Duodenal mucosa (tissue), 2 donors: ENCODE data around the gene SPATA32.
"Not testable (repeated sequence)": the region's sequence is repeated elsewhere in the genome, so short reads cannot be mapped to it uniquely, and the experiment has no call there.

Experiments used
- H3K27ac ChIP-seq: one replicate; pipeline ENCODE4 v1.7.0; 2013; ENCODE audit warnings: low read depth, low read length
- H3K27me3 ChIP-seq, 2 donors: one replicate each; pipeline ENCODE4 v1.7.0; 2013; ENCODE audit warnings: low read length in 2 of 2, control low read depth in 1 of 2; ENCODE audit not compliant: insufficient read depth in 2 of 2, control insufficient read depth in 1 of 2
- H3K36me3 ChIP-seq, 2 donors: one replicate each; pipeline ENCODE4 v1.7.0; 2013; ENCODE audit warnings: low read length in 2 of 2, control low read depth in 1 of 2; ENCODE audit not compliant: insufficient read depth in 2 of 2, control insufficient read depth in 1 of 2
- H3K4me1 ChIP-seq, 2 donors: one replicate each; pipeline ENCODE4 v1.7.0; 2013; ENCODE audit warnings: low read length in 2 of 2, control low read depth in 1 of 2; ENCODE audit not compliant: insufficient read depth in 2 of 2, control insufficient read depth in 1 of 2
- H3K4me3 ChIP-seq, 2 donors: one replicate each; pipeline ENCODE4 v1.7.0; 2013; ENCODE audit warnings: low read length in 2 of 2, low read depth in 1 of 2
- H3K9ac ChIP-seq, 2 donors: one replicate each; pipeline ENCODE4 v1.7.0; 2013; ENCODE audit warnings: low read length in 2 of 2, low read depth in 1 of 2
- H3K9me3 ChIP-seq, 2 donors: one replicate each; pipeline ENCODE4 v1.7.0; 2013; ENCODE audit warnings: low read length in 2 of 2, control low read depth in 1 of 2; ENCODE audit not compliant: control insufficient read depth in 1 of 2

SPATA32 gene

GRCh38 chr17:45305530-45306087 is 43.7 kb upstream of the SPATA32 start:
- no peak overlapping the region for H3K4me3 ChIP-seq
- H3K9ac ChIP-seq, result no peak overlapping the region
- no peak overlapping the region for H3K27ac ChIP-seq
- no peaks in the 10 kb centered on the region for H3K9me3 ChIP-seq
- no peaks in the 10 kb centered on the region for H3K27me3 ChIP-seq
- peaks cover 55 to 85% of the 10 kb centered on the region in 2 donors for H3K4me1 ChIP-seq
- H3K36me3 ChIP-seq, result peaks cover 0 to 4% of the 10 kb centered on the region in 2 donors

GRCh38 chr17:45302649-45303173 is 40.8 kb upstream of the SPATA32 start:
- H3K4me1 ChIP-seq, result peaks cover 56 to 73% of the 10 kb centered on the region in 2 donors
- peak overlapping the region in 1 of 2 donors; percentile 29 for H3K9ac ChIP-seq
- peaks cover 4 to 7% of the 10 kb centered on the region in 2 donors for H3K36me3 ChIP-seq
- H3K27ac ChIP-seq, result peak overlapping the region; percentile 52
- H3K4me3 ChIP-seq, result peak overlapping the region in 1 of 2 donors; percentile 38
- no peaks in the 10 kb centered on the region for H3K9me3 ChIP-seq
- H3K27me3 ChIP-seq, result no peaks in the 10 kb centered on the region

- not testable (repeated sequence) for H3K4me3 ChIP-seq, H3K36me3 ChIP-seq, H3K27ac ChIP-seq, H3K9me3 ChIP-seq, H3K27me3 ChIP-seq, H3K9ac ChIP-seq
- H3K4me1 ChIP-seq, result peaks cover 54 to 70% of the 10 kb centered on the region in 2 donors
Observed at GRCh38 chr17:45302220-45302619, 40.3 kb upstream of the SPATA32 start.

DNA sequence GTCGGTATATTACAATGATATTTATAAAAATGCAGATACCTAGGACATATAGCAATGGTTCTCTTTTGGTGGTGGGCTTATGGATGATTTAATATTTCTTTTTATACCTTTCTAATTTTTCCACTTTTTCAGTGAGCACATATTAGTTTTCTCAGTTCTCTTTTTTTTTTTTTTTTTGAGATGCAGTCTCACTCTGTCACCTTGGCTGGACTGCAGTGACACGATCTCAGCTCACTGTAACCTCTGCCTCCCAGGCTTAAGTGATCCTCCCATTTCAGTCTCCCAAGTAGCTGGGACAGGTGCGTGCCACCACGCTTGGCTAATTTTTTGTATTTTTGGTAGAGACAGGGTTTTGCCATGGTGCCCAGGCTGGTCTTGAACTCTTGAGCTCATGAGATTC is 39.8 kb upstream of the SPATA32 start:
- Histone ChIP-seq H3K4me1 (peaks cover 57 to 71% of the 10 kb centered on the region in 2 donors), H3K9me3 (no peaks in the 10 kb centered on the region), H3K4me3 (no peak overlapping the region), H3K27me3 (no peaks in the 10 kb centered on the region), H3K27ac (no peak overlapping the region), H3K9ac (no peak overlapping the region), H3K36me3 (peaks cover 4 to 7% of the 10 kb centered on the region in 2 donors)

DNA sequence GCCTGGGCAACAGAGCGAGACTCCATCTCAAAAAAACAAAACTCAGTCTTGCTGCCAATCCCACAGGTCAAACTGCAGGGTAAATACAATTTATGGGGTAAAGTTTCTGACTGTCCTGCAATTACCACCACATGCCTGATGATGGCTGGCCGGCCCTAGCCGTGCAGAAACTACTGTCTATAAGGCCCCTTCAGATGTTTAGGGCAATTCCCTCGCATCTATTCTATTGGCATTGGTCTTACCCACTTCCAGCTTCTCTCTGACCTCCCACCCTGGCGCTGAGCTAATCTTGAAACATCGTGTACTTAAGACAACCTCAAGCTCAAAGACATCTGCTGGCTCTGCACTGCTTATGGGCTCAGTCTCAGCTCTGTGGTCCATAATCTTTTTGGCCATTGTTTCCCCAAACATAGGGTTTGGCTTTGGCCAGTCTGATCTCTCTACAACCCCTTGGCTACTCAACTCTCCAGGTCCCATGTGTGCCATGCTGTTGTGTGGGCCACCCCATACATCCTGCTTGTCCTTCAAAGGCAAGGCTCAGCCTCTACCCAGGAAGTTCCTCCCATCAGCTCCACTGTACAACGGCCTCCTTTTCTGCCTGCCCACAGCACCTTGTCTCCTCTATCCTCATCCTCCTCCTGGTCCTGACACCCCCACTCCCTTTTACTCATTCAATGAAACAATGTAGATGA is 38.3 kb upstream of the SPATA32 start:
- Histone ChIP-seq H3K27me3 (no peaks in the 10 kb centered on the region), H3K4me1 (peaks cover 60 to 72% of the 10 kb centered on the region in 2 donors), H3K36me3 (peaks cover 7 to 10% of the 10 kb centered on the region in 2 donors), H3K4me3 (no peak overlapping the region), H3K9ac (no peak overlapping the region), H3K9me3 (no peaks in the 10 kb centered on the region), H3K27ac (no peak overlapping the region)

GRCh38 chr17:45299361-45299760 is 37.5 kb upstream of the SPATA32 start:
- Histone ChIP-seq H3K36me3 (peaks cover 7 to 10% of the 10 kb centered on the region in 2 donors), H3K27me3 (no peaks in the 10 kb centered on the region), H3K4me1 (peaks cover 68 to 73% of the 10 kb centered on the region in 2 donors), H3K9ac (peak overlapping the region in 1 of 2 donors; percentile 13), H3K9me3 (no peaks in the 10 kb centered on the region), H3K27ac (no peak overlapping the region), H3K4me3 (no peak overlapping the region)

DNA sequence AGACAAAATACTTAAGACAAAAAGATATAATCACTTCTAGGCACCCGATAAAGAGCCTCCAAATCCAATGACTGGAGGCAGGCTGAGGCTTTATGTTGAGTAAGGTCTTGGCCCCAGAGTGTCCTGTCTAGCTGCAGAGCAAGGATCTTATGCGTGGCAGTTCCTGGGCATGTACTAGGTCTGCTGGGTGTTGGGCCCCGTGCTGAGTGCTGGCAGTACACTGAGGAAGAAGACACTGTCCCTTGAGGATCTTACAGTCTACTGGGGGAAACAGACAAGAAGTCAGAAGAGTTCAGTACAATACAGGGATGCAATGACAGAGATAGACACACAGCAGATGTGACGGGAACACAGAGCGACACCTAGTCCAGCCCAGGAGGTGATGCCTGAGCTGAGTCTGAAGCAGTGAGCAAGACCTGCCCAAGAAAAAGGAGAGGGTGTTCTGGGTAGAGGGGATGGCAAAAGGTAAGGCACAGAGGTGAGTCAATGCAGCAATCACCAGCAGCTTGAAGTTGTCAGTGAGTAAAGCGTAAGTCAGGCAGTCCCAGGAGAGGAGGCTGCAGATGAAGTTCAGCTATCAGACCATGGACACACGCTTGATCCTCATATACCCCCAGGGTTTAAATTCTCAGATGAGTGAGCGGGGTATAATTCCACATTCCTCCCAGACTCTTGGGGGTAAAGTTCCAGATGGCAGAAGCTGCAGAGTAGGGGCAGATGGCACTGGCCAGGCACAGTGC is 36.8 kb upstream of the SPATA32 start:
- no peaks in the 10 kb centered on the region for H3K9me3 ChIP-seq
- no peak overlapping the region for H3K4me3 ChIP-seq
- H3K27me3 ChIP-seq, result no peaks in the 10 kb centered on the region
- peak overlapping the region in 1 of 2 donors; percentile 13 for H3K9ac ChIP-seq
- H3K4me1 ChIP-seq, result peaks cover 74 to 75% of the 10 kb centered on the region in 2 donors
- no peak overlapping the region for H3K27ac ChIP-seq
- H3K36me3 ChIP-seq, result peaks cover 7 to 10% of the 10 kb centered on the region in 2 donors

GRCh38 chr17:45296833-45297124 is 34.9 kb upstream of the SPATA32 start:
- H3K36me3 ChIP-seq, result peaks cover 7 to 10% of the 10 kb centered on the region in 2 donors
- no peaks in the 10 kb centered on the region for H3K9me3 ChIP-seq
- peak overlapping the region; percentile 23 for H3K27ac ChIP-seq
- no peak overlapping the region for H3K9ac ChIP-seq
- H3K27me3 ChIP-seq, result no peaks in the 10 kb centered on the region
- peaks cover 76 to 81% of the 10 kb centered on the region in 2 donors for H3K4me1 ChIP-seq
- peak overlapping the region in 1 of 2 donors; percentile 30 for H3K4me3 ChIP-seq

- Histone ChIP-seq H3K4me3 (peak overlapping the region in 1 of 2 donors; percentile 30), H3K36me3 (peaks cover 7 to 10% of the 10 kb centered on the region in 2 donors), H3K27ac (peak overlapping the region; percentile 23), H3K4me1 (peaks cover 78 to 86% of the 10 kb centered on the region in 2 donors), H3K9me3 (no peaks in the 10 kb centered on the region), H3K9ac (no peak overlapping the region), H3K27me3 (no peaks in the 10 kb centered on the region)
Observed at GRCh38 chr17:45296003-45296832, 34.3 kb upstream of the SPATA32 start.
